HepG2 (cell line): ENCODE results near the gene UBAP1L. TPM values are rescaled to one million over a fixed set of nuclear protein-coding genes. Genes with fewer than 3 reads are reported as not detected.

Experiments used
- ATAC-seq: fragments of 200-7000 bp; cut with Tn5 transposase; 3 replicates; pipeline ENCODE4 v1.9.1; 2020; ENCODE audit warnings: mild to moderate bottlenecking, moderate library complexity
- BruUV-seq: library from RNA; stranded (reverse); fragments of 400-500 nt; replicated peaks from 2 replicates; lab custom pipeline; 2021; lab: Mats Ljungman, UMichigan
- CTCF ChIA-PET: fragments of 300-600 bp; formaldehyde crosslinking; extraction: SDS; loops from one replicate; lab custom pipeline; 2021; ENCODE audit warnings: low total read pairs, inconsistent platforms, low intra/inter-chr PET ratio; lab: Yijun Ruan, JAX
- POLR2A ChIA-PET: fragments of 350-600 bp; sonication (Branson Sonifier 250); formaldehyde crosslinking; loops from one replicate; lab custom pipeline; 2020; ENCODE audit warnings: antibody characterized with exemption, inconsistent platforms; lab: Yijun Ruan, JAX
- DNase-seq: peaks from one replicate; pipeline ENCODE4 v3.0.0-alpha.2; 2015; ENCODE audit warnings: low spot score
- FAIRE-seq: peaks from 3 replicates; lab custom pipeline; 2011; peaks lifted over from hg19 to GRCh38; lab: Jason Lieb, UNC
- H2AFZ ChIP-seq: one replicate; pipeline ENCODE4 v1.6.1; 2011; ENCODE audit warnings: low read length, inconsistent platforms
- H3K27ac ChIP-seq: fragments of 300-600 bp; 3 replicates; pipeline ENCODE4 v1.8.0; 2011; ENCODE audit warnings: mixed run types, mild to moderate bottlenecking, mixed read lengths, low read length, inconsistent platforms; ENCODE audit not compliant: insufficient read depth; ENCODE audit errors: extremely low read length
- H3K27me3 ChIP-seq, 2 experiments: fragments of 200-600 bp in 1 of 2; 2 replicates in 1 of 2; 3 replicates in 1 of 2; pipeline versions ENCODE4 v1.6.0 to v1.8.0; 2011; ENCODE audit warnings: low read length in 2 of 2, mild to moderate bottlenecking in 2 of 2, moderate library complexity in 2 of 2, inconsistent platforms in 1 of 2; ENCODE audit not compliant: insufficient read depth in 2 of 2, control insufficient read depth in 1 of 2
- H3K36me3 ChIP-seq, 2 experiments: fragments of 200-600 bp in 1 of 2; replicated peaks in 1 of 2; 2 replicates in 1 of 2; 3 replicates in 1 of 2; pipeline versions ENCODE4 v1.5.1 to v1.8.0; 2011; ENCODE audit warnings: low read length in 2 of 2, inconsistent platforms in 1 of 2; ENCODE audit not compliant: insufficient read depth in 2 of 2, control insufficient read depth in 1 of 2
- H3K4me1 ChIP-seq: 2 replicates; pipeline ENCODE4 v1.5.1; 2012; ENCODE audit warnings: low read length, inconsistent platforms; ENCODE audit not compliant: insufficient read depth
- H3K4me2 ChIP-seq: 2 replicates; pipeline ENCODE4 v1.6.0; 2011; ENCODE audit warnings: low read depth, low read length, inconsistent platforms
- H3K4me3 ChIP-seq, 3 experiments: fragments of 200-600 bp in 1 of 3; sonication (generic), shearing (Covaris generic) in 1 of 3; replicated peaks in 1 of 3; 2 replicates each; pipeline ENCODE4 v1.5.1; 2011 to 2016; ENCODE audit warnings: low read length in 3 of 3, inconsistent platforms in 2 of 3, low read depth in 2 of 3, mild to moderate bottlenecking in 2 of 3, control low read depth in 1 of 3, mixed read lengths in 1 of 3; ENCODE audit not compliant: insufficient read depth in 1 of 3
- H3K79me2 ChIP-seq: one replicate; pipeline ENCODE4 v1.6.1; 2011; ENCODE audit warnings: low read length, inconsistent platforms; ENCODE audit not compliant: insufficient read depth
- H3K9ac ChIP-seq: 2 replicates; pipeline ENCODE4 v1.6.0; 2011; ENCODE audit warnings: mild to moderate bottlenecking, low read depth, low read length, inconsistent platforms; ENCODE audit not compliant: insufficient read depth
- H3K9me3 ChIP-seq: 2 replicates; pipeline ENCODE4 v1.5.1; 2012; ENCODE audit warnings: mild to moderate bottlenecking, low read length
- H4K20me1 ChIP-seq: 2 replicates; pipeline ENCODE4 v1.6.0; 2011; ENCODE audit warnings: inconsistent platforms, mild to moderate bottlenecking, low read length, moderate library complexity; ENCODE audit not compliant: insufficient read depth
- BRCA1 ChIP-seq: sonication (generic); formaldehyde crosslinking; IDR thresholded peaks from 2 replicates; pipeline ENCODE4 v1.4.0; 2020; ENCODE audit warnings: missing genetic modification reagents
- CHD4 ChIP-seq: fragments of 200-600 bp; sonication (generic); IDR thresholded peaks from 2 replicates; pipeline ENCODE4 v1.7.0; 2017; ENCODE audit warnings: mild to moderate bottlenecking, low read length, borderline replicate concordance
- HMG20B ChIP-seq: conservative IDR thresholded peaks from 2 replicates; pipeline ENCODE4 v1.6.1; 2016; ENCODE audit warnings: missing genetic modification reagents, missing compliant biosample characterization
- KMT2A ChIP-seq: sonication (generic); formaldehyde crosslinking; IDR thresholded peaks from 2 replicates; pipeline ENCODE4 v1.4.0; 2020; ENCODE audit warnings: missing genetic modification reagents
- NFYB ChIP-seq: sonication (generic); formaldehyde crosslinking; IDR thresholded peaks from 2 replicates; pipeline ENCODE4 v1.4.0; 2020; ENCODE audit warnings: missing genetic modification reagents
- NFYC ChIP-seq: IDR thresholded peaks from 2 replicates; pipeline ENCODE4 v1.6.1; 2016; ENCODE audit warnings: missing genetic modification reagents, missing compliant biosample characterization
- PHF5A ChIP-seq: IDR thresholded peaks from one replicate; pipeline ENCODE4 v1.6.1; 2018; ENCODE audit warnings: low read depth, missing genetic modification reagents; ENCODE audit not compliant: unreplicated experiment
- RFX1 ChIP-seq: fragments of 450-650 bp; IDR thresholded peaks from 2 replicates; pipeline ENCODE4 v1.6.1; 2017
- SALL1 ChIP-seq: sonication (generic); formaldehyde crosslinking; IDR thresholded peaks from 2 replicates; pipeline ENCODE4 v1.8.0; 2022; ENCODE audit warnings: mild to moderate bottlenecking, missing genetic modification reagents
- SMARCE1 ChIP-seq: fragments of 450-650 bp; IDR thresholded peaks from 2 replicates; pipeline ENCODE4 v1.6.1; 2017; ENCODE audit warnings: borderline replicate concordance
- USF2 ChIP-seq, 2 experiments: sonication (generic) in 1 of 2; formaldehyde crosslinking in 1 of 2; IDR thresholded peaks; 2 replicates each; pipeline versions ENCODE4 v1.5.1 to v1.6.1; 2011 to 2020; ENCODE audit warnings: borderline replicate concordance in 1 of 2, low read depth in 1 of 2, low read length in 1 of 2, mild to moderate bottlenecking in 1 of 2, missing genetic modification reagents in 1 of 2, moderate library complexity in 1 of 2
- YEATS4 ChIP-seq: sonication (generic); formaldehyde crosslinking; IDR thresholded peaks from 2 replicates; pipeline ENCODE4 v1.4.0; 2020; ENCODE audit warnings: missing genetic modification reagents, borderline replicate concordance
- ZNF143 ChIP-seq: sonication (generic); formaldehyde crosslinking; IDR thresholded peaks from 2 replicates; pipeline ENCODE4 v1.4.0; 2020; ENCODE audit warnings: missing genetic modification reagents
- WGBS: methylation state at CpG from one replicate; pipeline ENCODE4 v1.1.6; 2017; ENCODE audit warnings: low lambda C conversion rate; 5-methylcytosine and 5-hydroxymethylcytosine counted together
- in situ Hi-C: cut with HindIII; loops from 2 replicates; pipeline ENCODE4 v1.10.0; 2017; ENCODE audit warnings: low pct_unique_long_range_greater_than_20kb; ENCODE audit not compliant: extremely low pct_ligation_motif_present
- intact Hi-C: fragments of 100-400 bp; cut with micrococcal nuclease; formaldehyde crosslinking; loops from one replicate; pipeline ENCODE4 v1.10.0; 2022; ENCODE audit not compliant: unreplicated experiment
- polyA plus RNA-seq, 8 experiments: library from polyadenylated mRNA; depleted of rRNA in 3 of 8; stranded (reverse) in 7 of 8; unstranded in 1 of 8; fragments of >200 nt; fragmentation: Illumina TruSeq in 4 of 8; extraction: Trizol in 4 of 8; gene quantifications; 2 replicates each; pipeline versions ENCODE4 v1.2.1 to v1.2.3, GENCODE V29; 2011 to 2016; ENCODE audit warnings: low read depth in 4 of 8, missing spikeins in 1 of 8, mixed read lengths in 1 of 8; ENCODE audit not compliant: insufficient read depth in 1 of 8
- total RNA-seq, 5 experiments: library from RNA; depleted of rRNA; stranded (reverse); fragments of >200 nt; fragmentation: Illumina TruSeq; extraction: Trizol; gene quantifications; 2 replicates each; pipeline ENCODE4 v1.2.3, GENCODE V29; 2016; ENCODE audit warnings: low read depth in 1 of 5
- TF ChIP-seq, protein P1 (sequence below): IDR thresholded peaks from 2 replicates; pipeline ENCODE4 v1.6.1; 2016; ENCODE audit warnings: low read depth, control low read depth

The UBAP1L gene
- total and polyA plus RNA-seq, 2 of the 13 experiments (the other 11 are each of a cell fraction or from before 2014, with no cell fraction given) = 0.86 to 1.4 TPM

DNA sequence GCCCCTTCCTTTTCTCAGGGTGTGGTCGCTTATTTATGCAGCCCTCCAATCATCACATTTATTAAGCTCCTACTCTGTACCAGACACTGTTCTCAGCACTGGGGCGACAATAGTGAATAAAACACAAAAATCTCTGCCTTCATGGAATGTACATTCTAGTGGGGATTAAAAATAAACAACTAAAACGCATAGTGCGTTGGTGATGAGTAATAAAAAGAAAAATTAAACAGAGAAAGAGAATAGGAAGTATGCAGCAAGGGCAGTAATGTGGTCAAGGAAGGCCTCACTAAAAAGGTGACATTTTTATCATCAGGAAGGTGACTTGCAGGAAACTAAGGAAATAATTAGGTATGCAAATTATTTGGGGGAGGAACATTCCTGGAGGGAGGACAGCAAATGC, 64.7 kb downstream of the UBAP1L start:
- no peaks in the 10 kb centered on the region for H3K79me2 ChIP-seq
- no peaks in the 10 kb centered on the region for H3K27me3 ChIP-seq
- in situ Hi-C loops = loop anchor here (5.0 kb wide), 1 partner anchor 37 kb away; no protein-coding TSS in a partner anchor
- no peak overlapping the region for H3K27ac ChIP-seq
- POLR2A ChIA-PET = no interaction called here
- no peak overlapping the region for H2AFZ ChIP-seq
- H3K4me1 ChIP-seq = peaks cover 64% of the 10 kb centered on the region
- H4K20me1 ChIP-seq = no peaks in the 10 kb centered on the region
- DNase-seq = no peak
- CTCF ChIA-PET = no interaction called here
- H3K9ac ChIP-seq = no peak overlapping the region
- intact Hi-C loops = loop anchor here (5.0 to 10.0 kb wide), 2 partner anchors 58 to 245 kb away; partner anchors contain the start of gene RNU5A-1
- no peaks in the 10 kb centered on the region for H3K9me3 ChIP-seq
- no peak for ATAC-seq
- H3K4me2 ChIP-seq = no peak overlapping the region
- no peak for FAIRE-seq
- no TSS peak for BruUV-seq
- 95% methylated on average over 4 of the region's 4 CpGs for WGBS
- H3K4me3 ChIP-seq = no peak overlapping the region
- no peaks in the 10 kb centered on the region for H3K36me3 ChIP-seq
- no peak for TF ChIP-seq USF2 (IDR thresholded peaks at IDR 0.05; ENCODE audit: low read depth, low read length)
- TF ChIP-seq USF2 (CRISPR knock-in tag; IDR thresholded peaks at IDR 0.05; ENCODE audit: borderline replicate concordance) = no peak
- no peak for TF ChIP-seq KMT2A (CRISPR knock-in tag)
- TF ChIP-seq SALL1 = no peak
- no peak for TF ChIP-seq BRCA1 (CRISPR knock-in tag)
- TF ChIP-seq ZNF143 (CRISPR knock-in tag) = no peak
- TF ChIP-seq, all 625 proteins: peak for 0

DNA sequence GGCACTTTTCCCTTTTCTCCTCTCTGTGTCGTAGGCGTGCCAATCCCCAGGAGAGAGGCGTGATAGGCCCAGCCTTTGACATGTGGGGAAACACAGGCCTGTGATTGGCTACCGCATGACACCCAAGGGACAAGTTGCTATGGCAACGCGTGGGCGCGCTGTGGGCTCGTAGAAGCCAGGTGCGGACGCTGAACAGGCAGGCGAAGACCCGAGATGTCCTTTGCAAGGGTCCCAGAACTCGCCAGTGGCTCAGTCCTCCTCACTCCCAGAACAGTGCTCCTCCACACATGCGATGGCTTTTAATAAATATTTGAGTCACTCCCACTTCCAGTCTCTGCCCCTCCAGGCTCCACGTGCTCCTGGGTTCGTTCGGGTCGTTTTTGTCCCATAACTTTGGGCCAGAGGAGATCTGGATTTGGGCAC, 65.6 kb downstream of the UBAP1L start:
- ATAC-seq = no peak
- H2AFZ ChIP-seq = no peak overlapping the region
- ChIA-PET POLR2A (no interaction called here), CTCF (no interaction called here)
- H4K20me1 ChIP-seq = no peaks in the 10 kb centered on the region
- intact Hi-C loops (no loop called here), in situ Hi-C loops (no loop called here)
- FAIRE-seq = no peak
- no peak overlapping the region for H3K9ac ChIP-seq
- H3K9me3 ChIP-seq = no peaks in the 10 kb centered on the region
- no TSS peak for BruUV-seq
- DNase-seq = no peak
- H3K27me3 ChIP-seq = no peaks in the 10 kb centered on the region
- WGBS = 95% methylated on average over 19 of the region's 19 CpGs
- no peak overlapping the region for H3K27ac ChIP-seq
- no peak overlapping the region for H3K4me2 ChIP-seq
- no peaks in the 10 kb centered on the region for H3K79me2 ChIP-seq
- no peak overlapping the region for H3K4me3 ChIP-seq
- H3K36me3 ChIP-seq = no peaks in the 10 kb centered on the region
- peaks cover 64% of the 10 kb centered on the region for H3K4me1 ChIP-seq
- TF ChIP-seq NFYB (CRISPR knock-in tag) (peak; percentile 52), YEATS4 (CRISPR knock-in tag) (no peak), NFYC (CRISPR knock-in tag) (peak; percentile 67), RFX1 (peak; percentile 24; the same call in 1 of the 2 replicates), CHD4 (no peak), HMG20B (CRISPR knock-in tag) (no peak), PHF5A (CRISPR knock-in tag) (no peak), SMARCE1 (no peak)
- TF ChIP-seq, protein P1, sequence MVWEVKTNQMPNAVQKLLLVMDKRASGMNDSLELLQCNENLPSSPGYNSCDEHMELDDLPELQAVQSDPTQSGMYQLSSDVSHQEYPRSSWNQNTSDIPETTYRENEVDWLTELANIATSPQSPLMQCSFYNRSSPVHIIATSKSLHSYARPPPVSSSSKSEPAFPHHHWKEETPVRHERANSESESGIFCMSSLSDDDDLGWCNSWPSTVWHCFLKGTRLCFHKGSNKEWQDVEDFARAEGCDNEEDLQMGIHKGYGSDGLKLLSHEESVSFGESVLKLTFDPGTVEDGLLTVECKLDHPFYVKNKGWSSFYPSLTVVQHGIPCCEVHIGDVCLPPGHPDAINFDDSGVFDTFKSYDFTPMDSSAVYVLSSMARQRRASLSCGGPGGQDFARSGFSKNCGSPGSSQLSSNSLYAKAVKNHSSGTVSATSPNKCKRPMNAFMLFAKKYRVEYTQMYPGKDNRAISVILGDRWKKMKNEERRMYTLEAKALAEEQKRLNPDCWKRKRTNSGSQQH (CRISPR knock-in tag) = no peak
